CD4-positive, alpha-beta T cell (primary cell): Measurements from ENCODE around the gene BOLA1. TPM values are rescaled to one million over a fixed set of nuclear protein-coding genes. Genes with fewer than 3 reads are reported as not detected.

Experiments
- ATAC-seq: fragments of 200-7000 bp; cut with Tn5 transposase; one replicate; pipeline ENCODE4 v1.10.0; 2022; ENCODE audit warnings: mild to moderate bottlenecking; ENCODE audit not compliant: poor library complexity
- CTCF ChIA-PET: fragments of 350-600 bp; sonication (Branson Sonifier 250); formaldehyde crosslinking; loops from one replicate; lab custom pipeline; 2021; ENCODE audit warnings: antibody characterized with exemption, inconsistent platforms; lab: Charles Lee
- POLR2A ChIA-PET: fragments of 350-600 bp; sonication (Branson Sonifier 250); formaldehyde crosslinking; loops from one replicate; lab custom pipeline; 2021; ENCODE audit warnings: antibody characterized with exemption, inconsistent platforms; lab: Charles Lee
- DNase-seq, 14 experiments: peaks; one replicate each; pipeline ENCODE4 v3.0.0-alpha.2; 2013 to 2020; ENCODE audit warnings: mixed read lengths in 2 of 14
- H3K27ac ChIP-seq, 2 donors: one replicate each; pipeline versions ENCODE4 v1.5.1 to v1.7.0; 2013; ENCODE audit warnings: low read length in 2 of 2, low read depth in 1 of 2, mild to moderate bottlenecking in 1 of 2
- H3K27me3 ChIP-seq, 2 experiments: 1 replicate in 1 of 2; 2 replicates in 1 of 2; pipeline versions ENCODE4 v1.6.1 to v1.7.0; 2013; ENCODE audit warnings: low read length in 2 of 2, control low read depth in 1 of 2, mild to moderate bottlenecking in 1 of 2, moderate library complexity in 1 of 2; ENCODE audit not compliant: insufficient read depth in 2 of 2, control insufficient read depth in 1 of 2
- H3K36me3 ChIP-seq: one replicate; pipeline ENCODE4 v1.6.1; 2013; ENCODE audit warnings: low read length, control low read depth; ENCODE audit not compliant: insufficient read depth
- H3K4me1 ChIP-seq: one replicate; pipeline ENCODE4 v1.6.1; 2013; ENCODE audit warnings: low read length, control low read depth; ENCODE audit not compliant: insufficient read depth
- H3K4me3 ChIP-seq: one replicate; pipeline ENCODE4 v1.5.1; 2013; ENCODE audit warnings: mild to moderate bottlenecking, low read length, moderate library complexity
- H3K9me3 ChIP-seq, 2 experiments: 1 replicate in 1 of 2; 2 replicates in 1 of 2; pipeline versions ENCODE4 v1.6.1 to v1.7.0; 2013; ENCODE audit warnings: low read length in 2 of 2, mild to moderate bottlenecking in 2 of 2, control low read depth in 1 of 2, moderate library complexity in 1 of 2; ENCODE audit not compliant: control insufficient read depth in 1 of 2, insufficient read depth in 1 of 2
- H3K27ac Mint-ChIP-seq: one replicate; pipeline ENCODE4 v1.8.0; 2020; ENCODE audit warnings: mixed read lengths
- H3K27me3 Mint-ChIP-seq: one replicate; pipeline ENCODE4 v1.8.0; 2021; ENCODE audit warnings: mixed read lengths
- H3K36me3 Mint-ChIP-seq: one replicate; pipeline ENCODE4 v1.8.0; 2021; ENCODE audit warnings: low read depth, mixed read lengths
- H3K4me1 Mint-ChIP-seq: one replicate; pipeline ENCODE4 v1.8.0; 2021; ENCODE audit warnings: low read depth, mixed read lengths
- H3K4me3 Mint-ChIP-seq: one replicate; pipeline ENCODE4 v1.8.0; 2020; ENCODE audit warnings: mild to moderate bottlenecking, mixed read lengths
- H3K9me3 Mint-ChIP-seq: one replicate; pipeline ENCODE4 v1.8.0; 2020; ENCODE audit warnings: mixed read lengths
- CTCF ChIP-seq: fragments of 200-600 bp; IDR thresholded peaks from one replicate; pipeline ENCODE4 v1.8.0; 2022; ENCODE audit warnings: antibody characterized with exemption, mild to moderate bottlenecking
- intact Hi-C, 2 experiments: fragments of 100-400 bp; cut with DNase I in 1 of 2; cut with micrococcal nuclease in 1 of 2; formaldehyde crosslinking; loops; one replicate each; pipeline versions ENCODE4 v1.15.1 to v1.9.0; 2023 to 2025; cut with DNase I, micrococcal nuclease
- total RNA-seq, 174 experiments: library from RNA in 2 of 174; stranded (reverse) in 2 of 174; gene quantifications; one replicate each; pipeline ENCODE4 v1.2.3 and lab custom pipeline; 2021 to 2026

Gene BOLA1
- total RNA-seq, 2 experiments from 2014 or later: 4.6 to 6.4 TPM

- no peak overlapping the region for H3K27ac ChIP-seq
- Mint-ChIP-seq H3K4me3 (peak overlapping the region; percentile 88), H3K9me3 (no peaks in the 10 kb centered on the region), H3K27me3 (no peaks in the 10 kb centered on the region), H3K4me1 (peaks cover 43% of the 10 kb centered on the region), H3K36me3 (no peaks in the 10 kb centered on the region), H3K27ac (no peak overlapping the region)
- CTCF ChIA-PET: interaction anchor here (0.9 kb wide), 1 partner anchor 27 kb away, joined by 3 read pairs; no protein-coding TSS in a partner anchor
- ATAC-seq (no peak), DNase-seq (no peak)
- peaks cover 26% of the 10 kb centered on the region for H3K4me1 ChIP-seq
- H3K36me3 ChIP-seq: no peaks in the 10 kb centered on the region
- H3K27me3 ChIP-seq: no peaks in the 10 kb centered on the region
- TF ChIP-seq CTCF: no peak
- H3K4me3 ChIP-seq: no peak overlapping the region
- POLR2A ChIA-PET: interaction anchor here (0.7 to 4.2 kb wide), 7 partner anchors 9 to 72 kb away, joined by 3 to 47 read pairs (median 4); partner anchors contain the start of genes BOLA1 and SF3B4
- intact Hi-C loops: no loop called here
- no peaks in the 10 kb centered on the region for H3K9me3 ChIP-seq
Observed at GRCh38 chr1:149915429-149916192, 16.2 kb downstream of the BOLA1 start.

GRCh38 chr1:149916193-149916897, 17.0 kb downstream of the BOLA1 start:
- ChIA-PET CTCF (no interaction called here), POLR2A (interaction anchor here (0.7 to 4.2 kb wide), 6 partner anchors 8 to 73 kb away, joined by 3 to 47 read pairs (median 5); partner anchors contain the start of genes BOLA1 and SF3B4)
- Histone ChIP-seq H3K4me3 (peak overlapping the region; percentile 72), H3K27me3 (no peaks in the 10 kb centered on the region), H3K36me3 (no peaks in the 10 kb centered on the region), H3K27ac (no peak overlapping the region), H3K9me3 (no peaks in the 10 kb centered on the region), H3K4me1 (peaks cover 26% of the 10 kb centered on the region)
- Mint-ChIP-seq H3K4me1 (peaks cover 43% of the 10 kb centered on the region), H3K27me3 (no peaks in the 10 kb centered on the region), H3K9me3 (no peaks in the 10 kb centered on the region), H3K36me3 (peaks cover under 1% of the 10 kb centered on the region), H3K27ac (no peak overlapping the region), H3K4me3 (peak overlapping the region; percentile 88)
- intact Hi-C loops: no loop called here
- no peak for DNase-seq
- TF ChIP-seq CTCF: no peak
- ATAC-seq: peak; percentile 9

- Histone ChIP-seq H3K27me3 (no peaks in the 10 kb centered on the region), H3K27ac (no peak overlapping the region), H3K4me1 (peaks cover 26% of the 10 kb centered on the region), H3K9me3 (no peaks in the 10 kb centered on the region), H3K4me3 (peak overlapping the region; percentile 72), H3K36me3 (peaks cover under 1% of the 10 kb centered on the region)
- Mint-ChIP-seq H3K4me3 (peak overlapping the region; percentile 88), H3K27ac (no peak overlapping the region), H3K9me3 (no peaks in the 10 kb centered on the region), H3K27me3 (no peaks in the 10 kb centered on the region), H3K36me3 (peaks cover 5% of the 10 kb centered on the region), H3K4me1 (peaks cover 43% of the 10 kb centered on the region)
- ChIA-PET CTCF (no interaction called here), POLR2A (interaction anchor here (1.2 to 4.2 kb wide), 3 partner anchors 11 to 30 kb away, joined by 6 to 47 read pairs (median 8); partner anchors contain the start of genes BOLA1 and SF3B4)
- intact Hi-C loops: no loop called here
- no peak for TF ChIP-seq CTCF
- no peak for DNase-seq
- no peak for ATAC-seq
Observed at GRCh38 chr1:149916898-149917252, 17.5 kb downstream of the BOLA1 start.
